ENCODE results near the gene DDX54. TPM values are rescaled to one million over a fixed set of nuclear protein-coding genes. Genes with fewer than 3 reads are reported as not detected.

The DDX54 gene
- total RNA-seq, 1 donor from 2014 or later = 53.5 TPM

GRCh38 chr12:113196582-113196981 is 11.3 kb upstream of the DDX54 start:
- Histone ChIP-seq H2AFZ (ENCODE audit: low read depth, low read length) (no peak overlapping the region), H4K20me1 (ENCODE audit: insufficient read depth, low read length) (no peaks in the 10 kb centered on the region), H3K36me3 (ENCODE audit: insufficient read depth, low read length) (no peaks in the 10 kb centered on the region), H3K4me2 (ENCODE audit: low read length) (no peak overlapping the region), H3K79me2 (ENCODE audit: insufficient read depth, low read length) (no peaks in the 10 kb centered on the region), H3K27ac (ENCODE audit: low read depth, low read length) (no peak overlapping the region), H3K4me1 (ENCODE audit: insufficient read depth, low read length) (peaks cover 15% of the 10 kb centered on the region), H3K9ac (ENCODE audit: low read length) (no peak overlapping the region), H3K27me3 (ENCODE audit: insufficient read depth, low read length) (no peaks in the 10 kb centered on the region), H3K4me3 (ENCODE audit: insufficient read depth, low read depth, low read length) (no peak overlapping the region), H3K9me3 (ENCODE audit: insufficient read depth, low read depth, low read length) (no peaks in the 10 kb centered on the region)
- FAIRE-seq = no peak
- Mint-ChIP-seq H3K4me3 (ENCODE audit: unreplicated experiment) (no peak overlapping the region), H3K27ac (ENCODE audit: unreplicated experiment) (no peak overlapping the region), H3K27me3 (ENCODE audit: low read depth, unreplicated experiment) (no peaks in the 10 kb centered on the region), H3K36me3 (ENCODE audit: low read depth, unreplicated experiment) (peaks cover 2% of the 10 kb centered on the region), H3K4me1 (ENCODE audit: low read depth, unreplicated experiment) (peaks cover 29% of the 10 kb centered on the region), H3K9me3 (ENCODE audit: unreplicated experiment) (no peaks in the 10 kb centered on the region)
- DNase-seq (ENCODE audit: low read depth) = no peak
- no peak for TF ChIP-seq CTCF (IDR thresholded peaks at IDR 0.05; ENCODE audit: insufficient read depth, low read depth, low read length)
- no peak for TF ChIP-seq EZH2 (IDR thresholded peaks at IDR 0.05; ENCODE audit: insufficient read depth, low read length)

GRCh38 chr12:113195598-113195997 is 10.3 kb upstream of the DDX54 start:
- H3K4me3 ChIP-seq (ENCODE audit: insufficient read depth, low read depth, low read length) = no peak overlapping the region
- Mint-ChIP-seq H3K9me3 (ENCODE audit: unreplicated experiment) (no peaks in the 10 kb centered on the region), H3K4me3 (ENCODE audit: unreplicated experiment) (peak overlapping the region; percentile 15), H3K27ac (ENCODE audit: unreplicated experiment) (peak overlapping the region; percentile 68), H3K4me1 (ENCODE audit: low read depth, unreplicated experiment) (peaks cover 29% of the 10 kb centered on the region), H3K27me3 (ENCODE audit: low read depth, unreplicated experiment) (no peaks in the 10 kb centered on the region), H3K36me3 (ENCODE audit: low read depth, unreplicated experiment) (peaks cover 3% of the 10 kb centered on the region)
- DNase-seq (ENCODE audit: low read depth) (no peak), FAIRE-seq (no peak)
- peak overlapping the region; percentile 39 for H3K9ac ChIP-seq (ENCODE audit: low read length)
- peak overlapping the region; percentile 82 for H3K4me2 ChIP-seq (ENCODE audit: low read length)
- no peak overlapping the region for H2AFZ ChIP-seq (ENCODE audit: low read depth, low read length)
- H3K9me3 ChIP-seq (ENCODE audit: insufficient read depth, low read depth, low read length) = no peaks in the 10 kb centered on the region
- no peaks in the 10 kb centered on the region for H4K20me1 ChIP-seq (ENCODE audit: insufficient read depth, low read length)
- H3K27ac ChIP-seq (ENCODE audit: low read depth, low read length) = peak overlapping the region; percentile 87
- TF ChIP-seq CTCF (IDR thresholded peaks at IDR 0.05; ENCODE audit: insufficient read depth, low read depth, low read length) (no peak), EZH2 (IDR thresholded peaks at IDR 0.05; ENCODE audit: insufficient read depth, low read length) (no peak)
- H3K4me1 ChIP-seq (ENCODE audit: insufficient read depth, low read length) = peaks cover 15% of the 10 kb centered on the region
- H3K79me2 ChIP-seq (ENCODE audit: insufficient read depth, low read length) = no peaks in the 10 kb centered on the region
- no peaks in the 10 kb centered on the region for H3K27me3 ChIP-seq (ENCODE audit: insufficient read depth, low read length)
- no peaks in the 10 kb centered on the region for H3K36me3 ChIP-seq (ENCODE audit: insufficient read depth, low read length)

- Mint-ChIP-seq H3K4me1 (ENCODE audit: low read depth, unreplicated experiment) (peaks cover 29% of the 10 kb centered on the region), H3K36me3 (ENCODE audit: low read depth, unreplicated experiment) (peaks cover 7% of the 10 kb centered on the region)
- peak overlapping the region; percentile 87 for H3K27ac ChIP-seq (ENCODE audit: low read depth, low read length)
Measured at GRCh38 chr12:113194971-113195391, 9.7 kb upstream of the DDX54 start.

More at GRCh38 chr12:113194971-113195391, 9.7 kb upstream of the DDX54 start:
- Mint-ChIP-seq H3K4me3 (ENCODE audit: unreplicated experiment) (no peak overlapping the region), H3K27ac (ENCODE audit: unreplicated experiment) (peak overlapping the region; percentile 68), H3K27me3 (ENCODE audit: low read depth, unreplicated experiment) (no peaks in the 10 kb centered on the region), H3K9me3 (ENCODE audit: unreplicated experiment) (no peaks in the 10 kb centered on the region)
- no peaks in the 10 kb centered on the region for H3K9me3 ChIP-seq (ENCODE audit: insufficient read depth, low read depth, low read length)
- no peaks in the 10 kb centered on the region for H3K36me3 ChIP-seq (ENCODE audit: insufficient read depth, low read length)
- FAIRE-seq (no peak), DNase-seq (ENCODE audit: low read depth) (peak; percentile 78)
- H3K4me1 ChIP-seq (ENCODE audit: insufficient read depth, low read length) = peaks cover 15% of the 10 kb centered on the region
- H3K79me2 ChIP-seq (ENCODE audit: insufficient read depth, low read length) = no peaks in the 10 kb centered on the region
- TF ChIP-seq EZH2 (IDR thresholded peaks at IDR 0.05; ENCODE audit: insufficient read depth, low read length) = no peak
- TF ChIP-seq CTCF (IDR thresholded peaks at IDR 0.05; ENCODE audit: insufficient read depth, low read depth, low read length) = no peak
- no peak overlapping the region for H2AFZ ChIP-seq (ENCODE audit: low read depth, low read length)
- no peak overlapping the region for H3K4me3 ChIP-seq (ENCODE audit: insufficient read depth, low read depth, low read length)
- peak overlapping the region; percentile 39 for H3K9ac ChIP-seq (ENCODE audit: low read length)
- H3K27me3 ChIP-seq (ENCODE audit: insufficient read depth, low read length) = no peaks in the 10 kb centered on the region
- H4K20me1 ChIP-seq (ENCODE audit: insufficient read depth, low read length) = no peaks in the 10 kb centered on the region
- H3K4me2 ChIP-seq (ENCODE audit: low read length) = peak overlapping the region; percentile 82

Measured in astrocyte (in vitro differentiated cells and primary cell).